PFSK-1 (cell line): ENCODE results near the gene BDH1.

Source experiments
- POLR2AphosphoS5 ChIP-seq: IDR thresholded peaks from 2 replicates; pipeline ENCODE4 v1.6.1; 2012; ENCODE audit warnings: low read depth, mild to moderate bottlenecking, control low read depth, low read length, moderate library complexity
- REST ChIP-seq, 2 experiments: IDR thresholded peaks; 2 replicates each; pipeline versions ENCODE4 v1.6.1 to v1.8.0; 2011 to 2012; ENCODE audit warnings: low read depth in 2 of 2, low read length in 2 of 2, control low read depth in 1 of 2, inconsistent platforms in 1 of 2, mild to moderate bottlenecking in 1 of 2, moderate library complexity in 1 of 2; ENCODE audit not compliant: insufficient read depth in 1 of 2
- SIN3A ChIP-seq: IDR thresholded peaks from 2 replicates; pipeline ENCODE4 v1.6.1; 2012; ENCODE audit warnings: mild to moderate bottlenecking, low read length, moderate library complexity, borderline replicate concordance; ENCODE audit not compliant: insufficient read depth
- TAF1 ChIP-seq: IDR thresholded peaks from 2 replicates; pipeline ENCODE4 v1.6.1; 2012; ENCODE audit warnings: low read length, control low read depth, borderline replicate concordance; ENCODE audit not compliant: insufficient read depth

DNA sequence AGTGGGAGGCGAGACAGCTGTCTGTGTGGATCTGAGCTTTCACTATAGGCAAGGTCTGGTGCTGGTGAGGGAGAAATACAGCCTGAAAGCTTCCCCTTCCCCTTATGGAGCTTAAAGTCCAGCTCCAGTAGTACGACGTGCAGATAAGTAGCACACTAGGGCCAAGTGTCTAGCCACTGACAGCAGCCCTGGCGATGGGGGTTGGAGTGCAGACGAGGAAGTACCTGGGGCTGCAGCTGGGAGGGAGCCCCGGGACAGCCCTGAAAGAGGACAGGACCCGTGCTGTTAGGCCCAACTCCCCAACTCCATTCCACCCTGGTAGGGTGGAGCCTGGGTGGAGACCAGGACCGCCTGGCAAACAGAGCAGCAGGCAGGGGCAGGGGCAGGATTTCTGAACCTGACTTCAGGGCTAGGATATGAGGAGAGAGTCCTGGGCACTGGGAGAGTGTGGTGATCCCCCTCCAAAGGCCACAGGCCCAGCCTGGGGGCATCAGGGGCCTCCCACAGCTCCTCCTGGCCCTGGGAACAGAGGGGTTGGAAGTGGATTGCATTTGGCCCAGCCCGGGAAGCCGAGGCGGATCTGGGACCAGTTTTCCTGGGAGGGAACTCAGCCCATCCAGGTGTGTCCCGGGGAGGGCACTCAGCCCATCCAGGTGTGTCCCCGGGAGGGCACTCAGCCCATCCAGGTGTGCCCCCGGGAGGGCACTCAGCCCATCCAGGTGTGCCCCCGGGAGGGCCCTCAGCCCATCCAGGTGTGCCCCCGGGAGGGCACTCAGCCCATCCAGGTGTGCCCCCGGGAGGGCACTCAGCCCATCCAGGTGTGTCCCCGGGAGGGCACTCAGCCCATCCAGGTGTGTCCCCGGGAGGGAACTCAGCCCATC is 42.8 kb downstream of the BDH1 start:
- no peak for TF ChIP-seq REST (IDR thresholded peaks at IDR 0.05; ENCODE audit: insufficient read depth in 1 of 2, low read depth in 2 of 2, low read length in 2 of 2)
- no peak for TF ChIP-seq TAF1
- TF ChIP-seq POLR2AphosphoS5: no peak
- TF ChIP-seq SIN3A: no peak
